ENCODE results near the gene ONECUT3.

GRCh38 chr19:1755467-1756171, 2.3 kb downstream of the ONECUT3 start:
- TF ChIP-seq POLR2A (IDR thresholded peaks at IDR 0.05), result no peak
- no peak for TF ChIP-seq CTCF (IDR thresholded peaks at IDR 0.05)

Measured in adrenal gland (tissue), 5 donors.